Putamen (tissue), 1 donor: ENCODE measurements around the gene CASP5.
A peak's percentile ranks its signal among the peaks of the same experiment; 100 is the strongest.
"Not testable (repeated sequence)": the region's sequence is repeated elsewhere in the genome, so short reads cannot be mapped to it uniquely, and the experiment has no call there.

Experiments used
- DNase-seq: peaks from one replicate; pipeline ENCODE4 v3.0.0-alpha.2; 2016; ENCODE audit warnings: low spot score

The CASP5 gene

DNA sequence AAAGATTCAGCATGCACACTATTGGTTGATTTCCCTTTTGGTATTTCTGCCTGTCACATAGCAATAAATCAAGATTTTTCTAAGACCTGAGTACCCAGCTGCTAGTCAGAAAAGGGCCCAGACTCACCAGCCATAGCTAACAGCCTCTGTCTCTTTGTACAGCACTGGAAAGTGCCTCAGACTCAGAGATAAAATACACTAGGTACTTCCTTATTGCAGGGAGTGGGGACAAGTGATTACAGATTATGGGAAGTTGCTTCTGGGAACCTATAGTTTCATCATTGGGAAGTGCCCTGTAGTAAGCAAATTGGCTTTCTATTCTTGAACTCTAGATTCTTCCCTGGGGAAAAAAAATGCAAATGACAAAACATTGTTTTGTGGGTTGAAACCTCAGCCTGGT lies at the start of gene CASP5:
Gene CASP5 (minus strand): TSS at position 166 of the 400 bp plus-strand sequence. CDS start 32 bp downstream, at position 134.
- DNase-seq = no peak

DNA sequence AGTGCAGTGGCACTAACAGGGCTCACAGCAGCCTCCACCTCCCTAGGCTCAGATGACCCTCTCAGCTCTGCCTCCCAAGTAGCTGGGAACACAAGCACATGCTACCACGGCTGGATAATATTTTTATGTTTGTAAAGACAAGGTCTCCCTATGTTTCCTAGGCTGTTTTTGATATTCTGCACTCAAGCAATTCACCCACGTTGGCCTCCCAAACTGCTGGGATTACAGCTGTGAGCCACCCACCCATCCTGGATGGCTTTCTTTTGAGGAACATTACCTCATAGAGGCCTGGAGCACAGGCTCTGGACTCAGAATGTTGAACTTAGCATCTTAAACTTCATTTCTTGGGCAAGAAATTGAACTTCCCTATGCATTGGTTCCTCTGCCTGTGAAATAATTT lies 49.1 kb upstream of the CASP5 start:
- not testable (repeated sequence) for DNase-seq

DNA sequence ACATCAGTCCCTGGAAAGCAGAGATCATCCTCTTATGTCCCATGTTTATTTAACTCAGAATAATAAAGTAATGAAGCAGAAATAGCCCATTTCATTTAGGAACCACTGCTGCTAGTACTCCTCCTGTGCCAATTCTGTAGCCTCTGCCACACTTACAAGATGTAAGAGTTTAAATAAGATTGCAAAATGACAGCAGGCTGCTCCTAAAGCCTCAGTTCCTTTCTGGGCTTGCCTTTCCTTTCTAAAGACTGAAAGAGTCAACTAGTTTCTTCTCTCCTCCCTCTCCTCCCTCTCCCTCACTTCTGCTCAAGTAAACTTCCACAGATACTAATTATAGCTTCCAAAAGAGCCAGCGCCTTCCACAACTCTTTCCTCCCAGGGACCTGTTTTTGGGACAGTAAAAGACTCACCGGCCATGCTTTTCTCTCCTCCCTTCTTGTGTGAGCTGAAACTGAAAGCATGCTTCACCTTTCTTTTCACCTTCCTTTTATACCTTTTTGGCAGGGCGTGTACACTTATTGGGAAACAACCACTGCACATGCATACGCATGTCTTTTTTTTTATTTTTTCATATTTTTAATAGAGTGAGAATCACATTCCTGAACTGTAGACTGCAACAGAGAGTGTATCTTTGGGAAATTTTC lies 48.2 kb upstream of the CASP5 start:
- no peak for DNase-seq

DNA sequence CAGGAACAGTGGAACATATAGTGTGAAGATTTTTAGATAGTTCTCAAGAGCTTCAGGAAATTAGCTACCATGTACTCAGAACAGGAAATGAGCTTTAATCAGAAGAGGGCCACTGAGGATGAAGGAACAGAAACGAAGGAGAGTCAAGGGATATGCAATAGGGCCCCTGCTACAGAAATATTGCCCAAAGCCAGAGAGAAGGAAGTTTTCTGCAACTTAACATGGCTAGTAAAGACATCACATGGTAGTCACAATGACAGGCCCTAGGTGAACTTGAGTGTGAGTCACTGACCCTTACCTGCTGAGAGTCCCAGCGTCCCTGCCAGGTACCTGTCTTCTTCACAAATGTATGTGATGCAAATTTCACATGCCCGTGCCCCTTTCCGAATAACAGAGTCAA lies 47.3 kb upstream of the CASP5 start:
- no peak for DNase-seq

DNA sequence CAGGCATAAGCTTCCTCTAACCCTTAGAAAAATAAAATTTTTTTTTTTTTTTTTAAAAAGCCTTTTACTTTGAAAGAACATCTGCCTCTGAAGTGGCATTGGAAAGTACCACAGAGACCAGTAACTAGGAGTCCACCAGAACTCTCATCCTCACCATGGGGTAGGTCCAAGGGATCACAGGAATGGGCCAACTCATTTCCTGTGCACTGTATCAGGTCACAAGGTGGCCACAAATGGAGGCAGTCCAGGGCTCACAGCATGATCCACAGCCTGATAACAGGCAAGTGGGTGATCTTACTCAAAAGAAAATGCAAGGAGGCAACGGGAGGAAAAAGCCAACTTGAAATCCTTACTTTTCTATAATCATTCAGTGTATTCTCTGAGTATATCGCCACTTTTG lies 46.8 kb upstream of the CASP5 start:
- DNase-seq = not testable (repeated sequence)

DNA sequence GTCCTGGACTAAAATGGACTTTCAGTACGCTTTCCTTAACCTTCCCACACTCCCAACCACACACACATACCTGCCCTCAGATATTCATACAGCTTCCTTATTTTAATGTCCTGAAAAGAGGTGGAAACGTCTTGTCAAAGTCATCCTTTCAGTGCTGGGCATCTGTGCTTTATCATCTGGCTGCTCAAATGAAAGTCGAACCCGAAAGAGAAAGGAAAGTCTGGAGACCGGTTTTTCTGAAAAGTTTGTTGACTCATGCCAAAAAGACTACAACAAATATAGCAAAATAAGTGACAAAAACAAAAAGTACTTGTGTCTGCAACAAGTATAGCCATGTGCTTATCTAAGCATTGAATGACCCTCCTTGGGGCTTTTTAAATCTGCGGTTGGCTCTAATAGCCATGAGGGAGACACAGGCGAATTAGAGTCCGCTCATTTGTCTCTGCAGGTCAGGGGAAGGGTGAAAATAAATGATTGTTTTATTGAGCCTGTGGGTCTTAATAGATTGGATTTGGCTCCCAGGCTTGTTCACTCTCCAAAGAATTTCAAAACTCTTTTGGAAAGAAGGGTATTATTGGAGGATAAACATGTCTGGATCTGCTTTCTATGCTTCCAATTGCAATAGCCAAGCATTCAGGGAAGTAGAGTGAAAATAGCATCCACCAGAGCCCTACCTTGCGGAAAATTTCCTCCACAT lies 40.4 kb upstream of the CASP5 start:
- not testable (repeated sequence) for DNase-seq

DNA sequence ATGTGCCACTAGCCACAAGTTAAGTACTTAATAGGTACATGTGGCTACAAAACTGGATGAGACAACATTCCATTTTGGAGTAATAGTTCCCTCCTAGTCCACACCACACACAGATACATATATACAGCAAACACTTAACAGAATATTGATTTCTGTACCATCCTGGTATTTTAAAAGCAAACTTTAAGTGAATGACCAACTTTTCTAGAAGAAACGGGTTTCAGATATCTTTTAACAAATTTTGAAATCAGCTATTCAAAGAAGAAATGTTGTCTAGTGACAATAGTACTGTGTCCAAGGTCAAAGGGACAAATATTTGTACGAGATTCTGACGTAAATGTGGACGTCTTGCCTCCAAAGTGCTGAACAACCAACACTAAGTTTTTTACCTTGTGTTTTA lies 34.5 kb upstream of the CASP5 start:
- no peak for DNase-seq

DNA sequence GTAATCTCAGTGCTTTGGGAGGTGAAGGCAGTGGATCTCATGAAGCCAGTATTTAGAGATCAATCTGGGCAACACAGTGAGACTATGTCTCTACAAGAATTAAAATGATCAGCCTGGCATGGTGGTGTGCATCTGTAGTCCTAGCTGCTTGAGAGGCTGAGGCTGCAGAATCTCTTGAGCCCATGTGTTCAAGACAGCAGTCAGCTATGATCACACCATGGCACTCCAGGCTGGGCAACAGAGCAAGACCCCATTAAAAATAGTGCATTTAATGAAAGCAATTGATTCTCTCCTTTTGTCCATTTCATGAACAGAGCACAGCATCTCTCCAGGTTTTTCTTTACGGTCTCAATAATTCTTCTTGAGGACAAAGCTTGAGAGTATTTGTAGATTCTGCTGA lies 33.5 kb upstream of the CASP5 start:
- no peak for DNase-seq

DNA sequence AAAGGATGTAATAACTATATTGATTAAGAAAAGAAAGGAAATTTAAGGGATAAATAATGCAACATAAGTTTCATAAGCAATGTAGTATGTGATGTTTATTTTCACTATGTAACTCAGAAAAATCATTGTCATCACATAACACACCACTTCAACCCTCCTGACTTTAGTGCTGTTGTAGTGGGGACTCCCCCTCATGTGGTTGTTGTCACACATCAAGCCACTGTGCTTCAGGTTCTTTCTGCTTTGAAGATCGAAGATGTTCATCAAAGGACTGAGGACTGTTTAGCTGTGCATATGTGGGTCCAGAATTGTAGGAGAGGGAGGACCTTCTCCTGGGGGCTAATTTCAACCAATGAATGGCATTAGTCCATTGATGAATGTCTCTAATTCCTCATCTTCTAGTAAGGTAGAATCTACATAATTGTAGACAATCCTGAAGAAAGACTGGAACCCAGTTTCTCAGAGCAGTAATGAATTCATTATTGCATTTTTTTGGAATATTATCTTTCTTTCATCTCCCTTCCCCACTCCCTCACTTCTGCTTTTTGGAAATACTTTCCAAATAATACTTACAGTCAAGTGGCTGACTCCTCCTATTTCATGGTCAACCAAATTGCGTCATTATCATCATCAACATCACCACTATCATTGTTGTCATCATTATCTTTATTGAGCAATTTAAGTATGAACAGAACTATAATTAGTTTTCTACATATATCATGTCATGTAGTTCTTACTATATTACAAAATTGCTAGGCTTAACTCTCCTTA lies 31.9 kb upstream of the CASP5 start:
- DNase-seq = no peak

DNA sequence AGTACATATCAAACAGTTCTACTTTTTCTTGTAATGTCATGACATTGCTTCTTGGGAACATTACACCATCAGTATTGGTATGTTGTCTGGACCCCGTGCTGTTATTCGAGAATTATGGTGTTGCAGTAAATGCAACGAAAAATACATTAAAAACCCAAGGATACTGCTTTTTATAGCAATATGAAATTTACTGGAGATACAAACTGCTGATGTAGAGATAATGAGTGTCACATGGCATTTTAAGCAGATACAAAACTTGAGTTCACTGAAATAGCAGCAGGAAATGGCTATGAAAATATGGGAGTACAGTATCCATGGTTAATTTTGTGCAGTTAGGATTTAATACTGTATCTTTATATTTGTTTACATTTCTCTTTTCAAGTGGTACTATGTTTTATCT lies 29.5 kb upstream of the CASP5 start:
- DNase-seq = no peak

DNA sequence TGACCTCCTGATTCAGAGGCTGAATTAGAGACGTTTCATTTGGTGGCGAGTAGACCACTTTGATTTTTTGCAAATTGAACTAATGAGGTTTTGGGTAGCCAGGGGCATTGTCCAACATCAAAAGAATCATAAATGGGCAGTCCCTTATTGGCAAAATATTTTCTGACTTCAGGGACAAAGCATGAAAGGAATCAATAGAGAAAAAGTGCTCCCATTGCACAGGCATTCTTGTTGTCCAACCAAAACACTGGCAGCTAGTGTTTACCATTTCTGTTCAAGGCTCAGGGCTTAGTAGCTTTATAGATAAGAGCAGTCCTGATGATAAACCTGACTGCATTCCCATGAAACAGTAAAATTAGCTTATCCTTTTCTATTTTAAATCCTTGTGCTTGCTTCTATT lies 28.6 kb upstream of the CASP5 start:
- DNase-seq = no peak

DNA sequence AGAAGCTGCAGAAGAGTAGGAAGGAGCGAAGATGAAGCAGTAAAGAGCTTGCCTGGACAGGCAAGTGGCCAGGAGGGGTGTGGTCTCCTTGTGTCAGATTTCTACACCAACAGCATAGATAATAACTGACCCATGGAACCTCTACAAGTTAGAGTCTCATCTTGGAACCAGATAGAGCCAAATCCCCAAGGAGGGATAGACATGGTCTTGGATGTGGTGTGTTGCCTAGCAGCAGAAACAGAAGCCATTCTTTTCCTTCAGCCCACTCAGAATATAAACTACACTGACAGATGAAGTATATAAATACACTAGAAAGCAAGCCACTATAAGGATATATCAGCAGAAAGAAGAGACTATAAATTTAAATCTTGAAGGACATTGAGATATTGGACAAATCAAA lies 26.5 kb upstream of the CASP5 start:
- no peak for DNase-seq

DNA sequence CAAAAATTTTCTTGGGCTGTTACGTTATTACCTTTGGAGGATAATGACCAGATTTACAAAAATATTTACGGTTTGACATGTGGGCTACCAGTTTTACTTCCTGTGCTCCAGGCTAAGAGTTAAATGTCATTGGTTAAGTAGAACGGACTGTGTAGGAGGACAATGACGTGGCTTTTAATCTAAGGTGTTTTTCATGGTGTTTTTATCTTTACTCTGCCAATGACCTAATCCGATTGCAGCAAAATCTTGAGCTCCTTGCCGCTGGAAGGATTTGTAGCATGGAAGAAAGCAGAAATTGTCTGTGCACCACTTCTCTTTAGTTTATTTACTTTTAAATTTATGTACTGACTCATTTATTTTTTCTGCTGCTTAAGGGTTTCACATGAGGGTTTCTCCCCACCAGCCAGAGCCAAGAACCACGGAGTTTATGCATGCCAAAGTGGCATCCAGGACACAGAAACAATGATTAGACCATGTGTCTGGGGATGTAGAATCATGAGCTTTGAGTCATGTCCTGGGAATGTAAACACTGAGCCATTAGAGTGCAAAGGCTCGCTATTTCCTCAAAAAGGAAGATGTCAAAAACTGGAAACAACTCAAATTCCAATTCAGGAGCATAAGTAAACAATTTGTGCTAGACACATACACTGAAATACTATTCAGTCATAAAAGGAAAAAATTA lies 24.1 kb upstream of the CASP5 start:
- no peak for DNase-seq

DNA sequence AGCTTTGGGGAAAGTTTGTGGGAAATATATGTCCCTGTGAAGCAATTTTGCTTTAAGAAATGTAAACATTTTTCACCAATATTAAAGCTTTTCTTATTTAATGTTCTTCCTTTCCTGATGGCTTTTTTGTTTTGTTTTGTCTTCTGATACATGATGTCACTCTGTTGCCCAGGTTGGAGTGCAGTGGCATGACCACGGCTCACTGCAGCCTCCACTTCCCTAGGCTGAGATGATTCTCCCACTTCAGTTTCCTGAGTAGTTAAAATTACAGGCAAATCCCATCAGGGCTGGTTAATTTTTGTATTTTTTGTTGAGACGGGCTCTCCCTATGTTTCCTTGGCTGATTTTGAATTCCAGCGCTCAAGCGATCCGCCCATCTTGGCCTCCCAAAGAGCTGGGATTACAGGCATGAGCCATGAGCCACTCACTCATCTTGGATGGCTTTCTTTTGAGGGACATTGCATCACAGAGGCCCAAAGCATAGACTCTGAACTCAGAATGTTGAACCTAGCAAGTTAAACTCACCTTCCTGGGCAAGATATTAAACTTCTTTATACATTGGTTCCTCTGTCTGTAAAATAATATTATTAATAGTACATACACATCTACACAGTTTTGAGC lies 22.8 kb upstream of the CASP5 start:
- no peak for DNase-seq

DNA sequence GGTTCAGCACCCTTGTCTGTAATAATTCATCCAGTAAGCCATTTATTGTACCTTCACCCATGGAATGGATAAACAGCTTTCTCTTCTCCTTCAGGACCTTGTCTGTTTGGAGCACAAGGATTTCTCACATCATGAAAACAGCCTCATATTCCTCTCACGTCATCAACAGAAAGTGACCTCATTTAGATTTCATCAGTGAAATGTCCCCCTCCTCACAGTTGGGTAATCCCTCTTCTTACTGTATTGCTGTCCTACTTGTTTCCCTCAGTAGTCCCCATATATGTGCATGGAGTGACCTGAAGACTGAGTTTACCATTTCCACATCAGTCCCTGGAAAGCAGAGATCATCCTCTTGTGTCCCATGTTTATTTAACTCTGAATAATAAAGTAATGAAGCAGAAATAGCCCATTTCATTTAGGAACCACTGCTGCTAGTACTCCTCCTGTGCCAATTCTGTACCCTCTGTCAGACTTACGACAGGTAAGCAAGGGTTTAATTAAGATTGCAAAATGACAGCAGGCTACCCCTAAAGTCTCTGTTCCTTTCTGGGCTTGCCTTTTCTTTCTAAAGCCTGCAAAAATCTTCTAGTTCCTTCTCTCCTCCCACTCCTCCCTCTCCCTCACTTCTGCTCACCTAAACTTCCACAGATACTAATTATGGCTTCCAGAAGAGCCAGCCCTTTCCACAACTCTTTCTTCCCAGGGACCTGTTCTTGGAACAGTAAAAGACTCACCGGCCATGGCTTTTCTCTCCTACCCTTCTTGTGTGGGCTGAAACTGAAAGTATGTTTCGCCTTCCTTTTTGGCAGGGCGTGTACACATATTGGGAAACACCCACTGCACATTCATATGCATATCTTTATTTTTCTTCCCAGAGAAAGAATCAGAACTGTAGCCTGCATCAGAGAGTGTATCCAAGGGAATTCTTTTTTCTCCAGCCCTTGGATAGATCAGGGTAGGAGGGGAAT lies 21.9 kb upstream of the CASP5 start, which contains the start of gene CARD16:
Gene CARD16 (minus strand): TSS at position 779 of the 968 bp plus-strand sequence. CDS start 38 bp downstream, at position 741.
- DNase-seq = peak; percentile 15

DNA sequence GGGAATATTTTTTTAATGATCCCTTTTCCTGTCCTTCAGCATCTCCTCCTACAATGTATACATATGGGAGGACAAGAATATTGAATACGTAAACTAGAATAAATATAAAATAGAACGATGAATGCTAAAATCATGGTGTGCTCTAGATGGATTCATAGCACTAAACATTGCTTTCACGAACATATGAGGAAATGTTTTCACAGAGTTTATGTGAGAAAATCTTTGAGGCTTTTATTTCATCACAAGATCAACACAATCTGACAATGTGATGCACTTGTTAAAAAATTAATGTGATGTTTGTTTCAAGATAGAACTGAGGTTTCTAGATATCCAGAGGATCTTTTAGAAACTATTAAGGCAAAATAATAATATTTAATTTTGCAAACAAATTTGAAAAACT lies 19.2 kb upstream of the CASP5 start:
- no peak for DNase-seq

DNA sequence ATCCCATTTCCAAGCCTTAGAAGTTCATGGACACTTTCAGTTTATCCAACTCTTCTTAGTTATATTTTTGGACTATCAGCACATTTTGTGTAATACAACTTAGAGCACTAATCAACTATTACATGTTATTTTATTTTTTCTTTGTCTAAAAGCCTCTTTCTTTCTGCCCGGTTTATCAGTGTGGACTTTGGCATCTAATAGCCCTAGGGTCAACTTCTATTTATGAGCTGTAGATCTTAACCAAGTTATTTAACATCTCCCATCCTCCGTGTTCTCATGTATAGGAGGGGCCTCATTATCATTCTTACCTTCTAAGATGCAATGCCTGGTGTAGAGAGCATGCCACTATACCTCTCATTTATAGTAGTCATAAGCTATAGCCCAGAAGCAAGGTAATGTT lies 17.7 kb upstream of the CASP5 start:
- DNase-seq = no peak

DNA sequence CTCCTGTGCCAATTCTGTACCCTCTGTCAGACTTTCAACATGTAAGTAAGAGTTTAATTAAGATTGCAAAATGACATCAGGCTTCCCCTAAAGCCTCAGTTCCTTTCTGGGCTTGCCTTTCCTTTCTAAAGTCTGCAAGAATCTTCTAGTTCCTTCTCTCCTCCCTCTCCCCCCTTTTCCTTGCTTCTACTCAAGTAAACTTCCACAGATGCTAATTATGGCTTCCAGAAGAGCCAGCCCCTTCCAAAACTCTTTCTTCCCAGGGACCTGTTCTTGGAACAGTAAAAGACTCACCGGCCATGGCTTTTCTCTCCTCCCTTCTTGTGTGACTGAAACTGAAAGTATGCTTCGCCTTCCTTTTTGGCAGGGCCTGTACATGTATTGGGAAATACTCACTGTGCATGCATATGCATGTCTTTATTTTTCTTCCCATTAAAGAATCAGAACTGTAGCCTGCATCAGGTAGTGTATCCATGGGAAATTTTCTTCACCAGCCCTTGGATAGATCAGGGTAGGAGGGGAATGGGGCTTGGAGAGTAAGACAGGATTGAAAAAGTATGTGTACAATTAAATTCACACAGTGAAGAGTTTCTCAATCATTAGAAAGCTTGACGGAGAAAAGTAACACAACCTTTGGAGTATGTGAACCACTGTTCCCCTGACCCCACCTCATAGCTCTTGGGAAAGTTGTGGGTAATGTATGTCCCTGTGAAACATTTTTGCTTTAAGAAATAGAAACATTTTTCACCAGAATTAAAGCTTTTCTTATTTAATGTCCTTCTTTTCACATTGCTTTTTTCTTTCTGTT lies 12.0 kb upstream of the CASP5 start, which contains the start of gene CASP1:
Gene CASP1 (minus strand): TSS at position 332 of the 808 bp plus-strand sequence. CDS start 31 bp downstream, at position 301.
- peak; percentile 22 for DNase-seq

DNA sequence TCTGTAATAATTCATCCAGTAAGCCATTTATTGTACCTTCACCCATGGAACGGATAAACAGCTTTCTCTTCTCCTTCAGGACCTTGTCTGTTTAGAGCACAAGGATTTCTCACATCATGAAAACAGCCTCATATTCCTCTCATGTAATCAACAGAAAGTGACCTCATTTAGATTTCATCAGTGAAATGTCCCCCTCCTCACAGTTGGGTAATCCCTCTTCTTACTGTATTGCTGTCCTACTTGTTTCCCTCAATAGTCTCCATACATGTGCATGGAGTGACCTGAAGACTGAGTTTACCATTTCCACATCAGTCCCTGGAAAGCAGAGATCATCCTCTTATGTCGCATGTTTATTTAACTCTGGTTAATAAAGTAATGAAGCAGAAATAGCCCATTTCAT lies 11.4 kb upstream of the CASP5 start:
- DNase-seq = not testable (repeated sequence)

DNA sequence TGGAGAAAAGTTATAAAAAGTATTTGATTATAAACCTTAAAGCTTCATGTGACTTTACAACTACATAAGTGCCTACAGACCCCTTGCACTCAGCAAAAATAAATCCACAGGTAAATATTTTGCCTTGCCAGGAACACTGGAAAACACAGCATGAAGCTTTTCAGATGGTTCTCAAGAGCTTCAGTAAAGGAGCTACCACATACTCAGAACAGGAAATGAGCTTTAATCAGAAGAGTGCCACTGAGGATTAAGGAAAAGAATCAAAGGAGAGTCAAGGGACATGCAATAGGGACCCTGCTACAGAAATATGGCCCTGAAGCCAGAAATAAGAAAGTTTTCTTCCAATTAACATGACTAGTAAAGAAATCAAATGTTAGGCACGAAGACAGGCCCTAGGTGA lies 10.8 kb upstream of the CASP5 start:
- DNase-seq = no peak
